ENCODE results near the gene ODF4.
A peak's percentile ranks its signal among the peaks of the same experiment; 100 is the strongest.

The ODF4 gene

GRCh38 chr17:8339540-8339939 is at the start of gene ODF4:
Gene ODF4, plus strand, starts transcription at chr17:8339840. Its CDS starts 212 bp downstream, at chr17:8340052.
- H3K36me3 ChIP-seq (ENCODE audit: low read length), result no peaks in the 10 kb centered on the region
- no peaks in the 10 kb centered on the region for H3F3A ChIP-seq (ENCODE audit: insufficient read depth)
- no peaks in the 10 kb centered on the region for H3K9me2 ChIP-seq (replicated peaks; ENCODE audit: insufficient read depth, low read length)
- no peaks in the 10 kb centered on the region for H3K9me3 ChIP-seq (ENCODE audit: insufficient read depth, low read length)
- H3K27ac ChIP-seq (ENCODE audit: low read depth, low read length), result no peak within 1 kb of the TSS
- no peak within 1 kb of the TSS for H2AFZ ChIP-seq (ENCODE audit: low read depth, low read length, severe bottlenecking)
- no peaks in the 10 kb centered on the region for H4K20me1 ChIP-seq (ENCODE audit: low read depth, low read length)
- no peak within 1 kb of the TSS for H3K9ac ChIP-seq (ENCODE audit: low read length)
- no peaks in the 10 kb centered on the region for H3K27me3 ChIP-seq (ENCODE audit: low read length)
- no peak for TF ChIP-seq EZH2phosphoT487 (conservative IDR thresholded peaks at IDR 0.05; ENCODE audit: low read length)
- TF ChIP-seq, protein P1, sequence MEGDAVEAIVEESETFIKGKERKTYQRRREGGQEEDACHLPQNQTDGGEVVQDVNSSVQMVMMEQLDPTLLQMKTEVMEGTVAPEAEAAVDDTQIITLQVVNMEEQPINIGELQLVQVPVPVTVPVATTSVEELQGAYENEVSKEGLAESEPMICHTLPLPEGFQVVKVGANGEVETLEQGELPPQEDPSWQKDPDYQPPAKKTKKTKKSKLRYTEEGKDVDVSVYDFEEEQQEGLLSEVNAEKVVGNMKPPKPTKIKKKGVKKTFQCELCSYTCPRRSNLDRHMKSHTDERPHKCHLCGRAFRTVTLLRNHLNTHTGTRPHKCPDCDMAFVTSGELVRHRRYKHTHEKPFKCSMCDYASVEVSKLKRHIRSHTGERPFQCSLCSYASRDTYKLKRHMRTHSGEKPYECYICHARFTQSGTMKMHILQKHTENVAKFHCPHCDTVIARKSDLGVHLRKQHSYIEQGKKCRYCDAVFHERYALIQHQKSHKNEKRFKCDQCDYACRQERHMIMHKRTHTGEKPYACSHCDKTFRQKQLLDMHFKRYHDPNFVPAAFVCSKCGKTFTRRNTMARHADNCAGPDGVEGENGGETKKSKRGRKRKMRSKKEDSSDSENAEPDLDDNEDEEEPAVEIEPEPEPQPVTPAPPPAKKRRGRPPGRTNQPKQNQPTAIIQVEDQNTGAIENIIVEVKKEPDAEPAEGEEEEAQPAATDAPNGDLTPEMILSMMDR (IDR thresholded peaks at IDR 0.05; ENCODE audit: insufficient read depth, low read length, poor library complexity, severe bottlenecking), result no peak
- no peak within 1 kb of the TSS for H3K4me3 ChIP-seq (ENCODE audit: insufficient read depth, low read length, poor library complexity, severe bottlenecking)
- H3K79me2 ChIP-seq (ENCODE audit: insufficient read depth, low read length), result no peaks in the 10 kb centered on the region
- no peak within 1 kb of the TSS for H3K4me2 ChIP-seq (ENCODE audit: low read depth, low read length, poor library complexity, severe bottlenecking)

- Histone ChIP-seq H3K9me3 (ENCODE audit: insufficient read depth, low read length) (no peaks in the 10 kb centered on the region), H3K4me2 (ENCODE audit: low read depth, low read length, poor library complexity, severe bottlenecking) (peak overlapping the region; percentile 67), H3K4me3 (ENCODE audit: insufficient read depth, low read length, poor library complexity, severe bottlenecking) (peak overlapping the region; percentile 73), H4K20me1 (ENCODE audit: low read depth, low read length) (no peaks in the 10 kb centered on the region), H2AFZ (ENCODE audit: low read depth, low read length, severe bottlenecking) (no peak overlapping the region), H3K9me2 (replicated peaks; ENCODE audit: insufficient read depth, low read length) (no peaks in the 10 kb centered on the region), H3K27me3 (ENCODE audit: low read length) (no peaks in the 10 kb centered on the region), H3K9ac (ENCODE audit: low read length) (peak overlapping the region; percentile 85), H3K79me2 (ENCODE audit: insufficient read depth, low read length) (peaks cover 5% of the 10 kb centered on the region; the same call in 1 of the 2 replicates), H3K36me3 (ENCODE audit: low read length) (no peaks in the 10 kb centered on the region), H3F3A (ENCODE audit: insufficient read depth) (peaks cover 6% of the 10 kb centered on the region; the same call in 1 of the 2 replicates), H3K27ac (ENCODE audit: low read depth, low read length) (no peak overlapping the region)
- TF ChIP-seq, protein P1 (IDR thresholded peaks at IDR 0.05; ENCODE audit: insufficient read depth, low read length, poor library complexity, severe bottlenecking), result no peak
- no peak for TF ChIP-seq EZH2phosphoT487 (conservative IDR thresholded peaks at IDR 0.05; ENCODE audit: low read length)
Measured at GRCh38 chr17:8290043-8290442, 49.6 kb upstream of the ODF4 start.

DNA sequence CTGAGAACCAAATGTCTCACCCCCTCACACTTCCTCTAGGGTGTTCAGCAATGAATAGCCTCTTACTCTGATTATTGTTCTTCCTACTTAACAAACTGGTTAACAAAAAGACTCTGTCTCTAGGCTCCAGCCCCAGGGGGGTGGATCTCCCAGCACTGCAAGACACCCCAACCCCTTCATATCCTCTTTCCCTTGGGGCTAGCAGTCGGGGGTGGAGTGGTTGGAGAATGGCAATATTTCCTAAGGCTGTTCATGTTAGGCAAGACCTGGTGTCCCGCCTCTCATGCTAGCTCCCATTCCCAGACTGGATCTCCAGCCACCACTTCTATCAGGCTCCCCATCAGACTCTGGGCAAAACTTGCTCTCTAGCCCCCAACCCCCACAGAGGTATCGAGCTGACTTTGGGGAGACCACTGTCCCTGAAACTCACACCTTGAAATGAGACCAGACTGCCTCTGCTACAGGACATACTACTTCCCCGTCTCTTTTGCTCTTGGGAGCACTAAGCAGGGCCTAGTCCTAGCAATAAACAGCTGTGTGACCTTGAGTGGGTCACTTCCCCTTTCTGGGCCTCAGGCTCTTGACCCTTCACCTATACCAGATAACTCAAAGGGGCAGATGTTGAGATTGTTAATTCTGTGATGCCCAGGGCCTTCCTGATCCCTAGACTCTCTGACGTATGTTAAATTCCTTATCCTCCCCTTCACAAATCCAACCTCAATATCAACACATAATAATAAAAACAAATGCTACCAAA is 46.8 kb upstream of the ODF4 start:
- H3F3A ChIP-seq (ENCODE audit: insufficient read depth), result peaks cover 8% of the 10 kb centered on the region; the same call in 1 of the 2 replicates
- no peaks in the 10 kb centered on the region for H3K36me3 ChIP-seq (ENCODE audit: low read length)
- H3K79me2 ChIP-seq (ENCODE audit: insufficient read depth, low read length), result peaks cover 5% of the 10 kb centered on the region; the same call in 1 of the 2 replicates
- no peaks in the 10 kb centered on the region for H4K20me1 ChIP-seq (ENCODE audit: low read depth, low read length)
- no peak for TF ChIP-seq EZH2phosphoT487 (conservative IDR thresholded peaks at IDR 0.05; ENCODE audit: low read length)
- TF ChIP-seq, protein P1 (IDR thresholded peaks at IDR 0.05; ENCODE audit: insufficient read depth, low read length, poor library complexity, severe bottlenecking), result no peak
- H3K4me2 ChIP-seq (ENCODE audit: low read depth, low read length, poor library complexity, severe bottlenecking), result peak overlapping the region; percentile 12
- no peaks in the 10 kb centered on the region for H3K9me2 ChIP-seq (replicated peaks; ENCODE audit: insufficient read depth, low read length)
- no peak overlapping the region for H3K4me3 ChIP-seq (ENCODE audit: insufficient read depth, low read length, poor library complexity, severe bottlenecking)
- H3K27ac ChIP-seq (ENCODE audit: low read depth, low read length), result peak overlapping the region; percentile 37; the same call in 1 of the 2 replicates
- H2AFZ ChIP-seq (ENCODE audit: low read depth, low read length, severe bottlenecking), result no peak overlapping the region
- H3K9ac ChIP-seq (ENCODE audit: low read length), result 0 out of 2 replicates have a peak overlapping the region, but pooled peaks have one; percentile 1
- H3K9me3 ChIP-seq (ENCODE audit: insufficient read depth, low read length), result no peaks in the 10 kb centered on the region
- no peaks in the 10 kb centered on the region for H3K27me3 ChIP-seq (ENCODE audit: low read length)
